Measurements from ENCODE around the gene WFS1. TPM values are rescaled to one million over a fixed set of nuclear protein-coding genes. Genes with fewer than 3 reads are reported as not detected.

The WFS1 gene
- polyA plus RNA-seq, 3 donors from 2014 or later = 2.5 to 7.2 (median 5.8) TPM

DNA sequence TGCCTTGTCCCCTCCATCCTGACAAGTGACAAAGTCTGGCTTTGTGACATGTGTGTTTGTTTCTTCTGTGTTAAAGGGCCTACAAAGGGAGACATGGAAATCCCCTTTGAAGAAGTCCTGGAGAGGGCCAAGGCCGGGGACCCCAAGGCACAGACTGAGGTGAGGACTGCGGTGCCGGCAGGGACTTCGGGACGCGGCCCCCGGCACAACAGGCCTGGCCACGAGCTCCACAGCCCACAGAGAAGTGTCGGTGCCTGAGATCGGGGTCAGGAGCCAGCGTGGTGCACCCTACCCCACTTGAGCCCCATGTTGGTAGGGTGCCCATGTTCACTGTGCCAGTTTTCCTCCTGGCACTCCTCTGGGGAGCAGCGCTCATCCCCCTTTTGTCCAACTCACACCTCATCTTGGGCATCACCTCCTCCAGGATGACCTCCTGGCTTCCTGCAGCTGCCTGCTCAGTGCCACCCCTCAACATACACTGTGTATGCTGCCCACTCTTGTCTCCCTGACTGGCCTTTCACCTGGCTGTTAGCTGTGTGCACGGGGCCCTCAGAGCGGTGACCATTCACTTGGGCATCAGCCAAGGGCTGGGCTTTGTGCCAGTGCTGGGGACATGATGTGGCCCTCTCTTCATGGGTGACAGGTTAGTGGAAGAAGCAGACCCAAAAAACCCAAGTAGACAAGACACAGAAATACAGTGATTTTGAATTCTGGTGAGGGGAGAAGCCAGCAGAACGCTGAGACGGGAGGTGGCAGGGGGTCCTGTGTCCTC, 17.6 kb downstream of the WFS1 start:
- H3K27me3 Mint-ChIP-seq (ENCODE audit: low read depth in 3 of 3) = peaks cover 0 to 1% (median 0%) of the 10 kb centered on the region in 3 donors
- no peak overlapping the region for H3K4me3 Mint-ChIP-seq
- H3K9me3 Mint-ChIP-seq = no peaks in the 10 kb centered on the region

GRCh38 chr4:6288342-6288741, 18.7 kb downstream of the WFS1 start:
- Mint-ChIP-seq H3K4me3 (no peak overlapping the region), H3K27me3 (ENCODE audit: low read depth in 3 of 3) (no peaks in the 10 kb centered on the region), H3K9me3 (no peaks in the 10 kb centered on the region), H3K36me3 (peaks cover 5 to 8% (median 6%) of the 10 kb centered on the region in 3 donors), H3K27ac (no peak overlapping the region), H3K4me1 (no peaks in the 10 kb centered on the region)
- DNase-seq = no peak

More for the DNA sequence above, 17.6 kb downstream of the WFS1 start:
- Mint-ChIP-seq H3K4me1 (no peaks in the 10 kb centered on the region), H3K27ac (peak overlapping the region in 1 of 6 donors; percentile 21), H3K36me3 (peaks cover 4 to 7% (median 5%) of the 10 kb centered on the region in 3 donors)
- no peak for DNase-seq

DNA sequence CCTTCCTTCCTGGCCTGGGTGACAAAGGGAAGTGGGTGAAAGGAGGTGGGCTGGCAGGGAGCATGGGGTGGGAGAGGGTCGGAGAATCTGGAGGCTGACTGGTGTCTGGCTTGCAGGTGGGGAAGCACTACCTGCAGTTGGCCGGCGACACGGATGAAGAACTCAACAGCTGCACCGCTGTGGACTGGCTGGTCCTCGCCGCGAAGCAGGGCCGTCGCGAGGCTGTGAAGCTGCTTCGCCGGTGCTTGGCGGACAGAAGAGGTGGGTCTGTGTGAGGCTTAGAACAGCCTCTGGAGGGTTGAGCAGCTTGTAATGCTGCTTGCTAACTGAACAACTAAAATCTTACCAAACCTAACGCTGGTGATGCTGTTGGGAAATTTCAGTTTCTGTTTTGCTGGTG, 19.2 kb downstream of the WFS1 start:
- DNase-seq = no peak
- Mint-ChIP-seq H3K27ac (no peak overlapping the region), H3K36me3 (peaks cover 5 to 9% (median 7%) of the 10 kb centered on the region in 3 donors), H3K27me3 (ENCODE audit: low read depth in 3 of 3) (no peaks in the 10 kb centered on the region), H3K4me3 (no peak overlapping the region), H3K4me1 (no peaks in the 10 kb centered on the region), H3K9me3 (no peaks in the 10 kb centered on the region)

DNA sequence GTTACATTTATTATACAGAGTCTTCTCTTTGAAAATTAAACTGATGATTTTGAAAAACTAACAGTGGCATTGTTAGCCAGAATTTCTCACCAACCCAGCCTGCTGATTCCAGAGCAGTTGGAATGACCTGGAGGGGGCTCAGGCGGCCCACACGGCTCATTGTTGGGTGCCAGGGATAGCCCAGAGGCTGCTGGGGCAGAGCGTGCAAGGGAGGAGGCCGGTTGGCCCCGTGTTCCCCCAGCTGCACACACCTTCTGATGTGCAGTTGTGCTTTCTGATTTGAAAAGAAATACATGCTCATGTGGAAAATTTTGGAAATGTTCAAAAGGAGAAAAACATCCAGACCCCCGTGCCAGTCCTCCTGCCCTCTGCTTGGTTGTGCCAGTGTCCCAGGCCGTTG, 20.6 kb downstream of the WFS1 start:
- Mint-ChIP-seq H3K4me1 (no peaks in the 10 kb centered on the region), H3K27me3 (ENCODE audit: low read depth in 3 of 3) (no peaks in the 10 kb centered on the region), H3K4me3 (no peak overlapping the region), H3K9me3 (no peaks in the 10 kb centered on the region), H3K36me3 (peaks cover 5 to 15% (median 11%) of the 10 kb centered on the region in 3 donors), H3K27ac (no peak overlapping the region)
- DNase-seq = no peak

DNA sequence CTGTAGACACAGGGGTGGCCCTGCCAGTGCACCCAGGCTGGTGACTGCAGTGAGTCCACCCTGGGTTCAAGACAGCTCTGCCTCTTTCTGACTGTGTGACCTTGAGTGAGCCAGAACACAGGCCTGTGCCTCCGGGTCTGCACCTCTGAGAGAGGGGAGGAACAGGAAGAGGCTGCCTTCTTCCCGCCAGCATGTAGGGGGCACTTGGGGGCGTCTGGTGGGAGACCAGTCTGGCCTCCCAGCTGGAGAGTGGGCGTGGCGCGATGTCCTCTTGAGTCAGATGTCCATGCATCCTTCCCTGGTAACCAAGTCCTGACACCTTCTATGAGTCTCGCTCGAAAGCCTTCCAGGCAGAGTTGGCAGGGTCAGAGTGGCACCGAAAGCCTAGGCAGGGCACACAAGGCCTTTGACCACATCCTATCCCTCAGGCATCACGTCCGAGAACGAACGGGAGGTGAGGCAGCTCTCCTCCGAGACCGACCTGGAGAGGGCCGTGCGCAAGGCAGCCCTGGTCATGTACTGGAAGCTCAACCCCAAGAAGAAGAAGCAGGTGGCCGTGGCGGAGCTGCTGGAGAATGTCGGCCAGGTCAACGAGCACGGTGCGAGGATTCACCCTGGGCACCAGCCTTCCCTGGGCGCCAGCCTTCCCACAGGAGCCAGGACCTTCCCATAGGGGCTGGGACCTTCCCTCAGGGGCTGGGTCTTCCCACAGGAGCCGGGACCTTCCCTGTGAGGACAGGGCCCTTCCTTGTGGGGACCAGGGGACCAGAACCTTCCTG, 21.3 kb downstream of the WFS1 start:
- DNase-seq = no peak
- Mint-ChIP-seq H3K4me3 (no peak overlapping the region), H3K4me1 (no peaks in the 10 kb centered on the region), H3K27me3 (ENCODE audit: low read depth in 3 of 3) (no peaks in the 10 kb centered on the region), H3K9me3 (no peaks in the 10 kb centered on the region), H3K27ac (no peak overlapping the region), H3K36me3 (peaks cover 5 to 15% (median 11%) of the 10 kb centered on the region in 3 donors)

DNA sequence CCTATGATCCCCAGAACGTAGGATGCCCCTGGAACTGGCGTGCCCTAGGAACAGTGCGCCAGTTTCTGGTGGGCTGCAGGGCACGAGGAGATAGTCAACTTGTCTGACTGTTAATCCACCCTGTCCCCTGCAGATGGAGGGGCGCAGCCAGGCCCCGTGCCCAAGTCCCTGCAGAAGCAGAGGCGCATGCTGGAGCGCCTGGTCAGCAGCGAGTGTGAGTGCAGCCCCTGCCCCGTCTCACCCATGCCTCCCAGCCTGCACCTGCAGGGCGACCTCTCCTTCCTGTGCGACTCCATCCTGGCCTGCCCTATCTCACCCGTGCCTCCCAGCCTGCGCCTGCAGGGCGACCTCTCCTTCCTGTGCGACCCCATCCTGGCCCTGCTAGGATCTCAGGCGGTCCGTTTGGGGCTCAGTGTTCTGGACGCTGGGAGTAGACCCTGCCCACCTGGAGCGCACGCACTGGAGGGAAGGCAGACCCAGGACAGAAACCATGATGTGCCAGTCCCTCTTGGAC, 22.2 kb downstream of the WFS1 start:
- Mint-ChIP-seq H3K27me3 (ENCODE audit: low read depth in 3 of 3) (no peaks in the 10 kb centered on the region), H3K4me1 (no peaks in the 10 kb centered on the region), H3K4me3 (no peak overlapping the region), H3K9me3 (no peaks in the 10 kb centered on the region), H3K27ac (no peak overlapping the region), H3K36me3 (peaks cover 5 to 15% (median 11%) of the 10 kb centered on the region in 3 donors)
- no peak for DNase-seq

GRCh38 chr4:6292376-6293096, 22.9 kb downstream of the WFS1 start:
- Mint-ChIP-seq H3K4me1 (no peaks in the 10 kb centered on the region), H3K9me3 (no peaks in the 10 kb centered on the region), H3K27me3 (ENCODE audit: low read depth in 3 of 3) (no peaks in the 10 kb centered on the region), H3K4me3 (no peak overlapping the region), H3K36me3 (peaks cover 5 to 15% (median 11%) of the 10 kb centered on the region in 3 donors), H3K27ac (no peak overlapping the region)
- no peak for DNase-seq

DNA sequence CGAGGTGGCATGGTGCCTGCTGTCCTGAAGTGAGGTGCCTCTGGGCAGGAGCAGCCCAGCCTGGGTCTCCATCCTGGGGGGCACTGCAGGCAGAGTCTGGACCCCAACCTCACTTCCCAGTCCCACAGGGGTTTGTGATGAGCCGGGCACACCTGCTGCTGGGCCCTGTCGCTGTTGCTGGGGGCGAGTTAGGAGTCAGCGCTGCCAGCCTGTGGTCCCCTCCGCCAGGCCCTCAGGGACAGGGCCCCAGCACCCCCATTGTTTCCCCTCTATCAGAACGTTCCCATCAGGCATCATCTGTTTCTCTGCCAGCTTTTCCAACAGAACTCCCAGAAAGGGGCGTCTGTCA, 23.4 kb downstream of the WFS1 start:
- Mint-ChIP-seq H3K9me3 (no peaks in the 10 kb centered on the region), H3K4me1 (no peaks in the 10 kb centered on the region), H3K4me3 (no peak overlapping the region), H3K36me3 (peaks cover 5 to 15% (median 11%) of the 10 kb centered on the region in 3 donors), H3K27ac (no peak overlapping the region), H3K27me3 (ENCODE audit: low read depth in 3 of 3) (no peaks in the 10 kb centered on the region)
- no peak for DNase-seq

- no peak for DNase-seq
- Mint-ChIP-seq H3K9me3 (no peaks in the 10 kb centered on the region), H3K27ac (no peak overlapping the region), H3K4me1 (no peaks in the 10 kb centered on the region), H3K36me3 (peaks cover under 1 to 15% (median 9%) of the 10 kb centered on the region in 3 donors), H3K4me3 (no peak overlapping the region), H3K27me3 (ENCODE audit: low read depth in 3 of 3) (no peaks in the 10 kb centered on the region)
These were observed 24.0 kb downstream of the WFS1 start for GRCh38 chr4:6293661-6294060.

DNA sequence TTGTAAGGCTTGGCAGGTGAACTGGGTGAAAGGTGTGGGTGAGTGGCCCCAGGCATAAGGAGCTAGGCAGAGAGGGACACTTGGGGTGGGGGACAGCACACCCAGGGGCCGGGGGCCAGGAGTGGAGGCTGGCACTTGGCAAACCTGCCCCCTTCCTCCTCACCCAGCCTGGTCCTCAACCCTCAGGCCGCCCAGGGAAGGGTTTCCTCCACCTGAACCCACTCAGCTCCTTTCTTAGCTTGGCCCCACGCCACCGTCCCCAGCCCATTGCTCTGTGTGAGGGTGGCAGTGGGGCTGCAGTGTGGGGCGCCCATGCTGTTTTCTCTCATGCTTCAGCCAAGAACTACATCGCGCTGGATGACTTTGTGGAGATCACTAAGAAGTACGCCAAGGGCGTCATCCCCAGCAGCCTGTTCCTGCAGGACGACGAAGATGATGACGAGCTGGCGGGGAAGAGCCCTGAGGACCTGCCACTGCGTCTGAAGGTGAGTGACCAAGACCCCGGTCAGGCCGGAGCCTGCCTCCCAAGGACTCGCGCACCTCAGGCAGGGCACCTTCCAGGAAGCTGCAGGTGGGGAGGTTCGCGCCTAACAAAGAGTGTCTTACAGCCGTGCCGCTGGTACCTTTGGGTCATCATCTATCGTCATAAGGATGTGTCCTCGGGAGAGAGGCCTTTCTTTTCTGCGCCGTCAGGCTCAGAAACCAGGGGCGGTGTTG, 25.2 kb downstream of the WFS1 start:
- H3K9me3 Mint-ChIP-seq = no peaks in the 10 kb centered on the region
- no peak for DNase-seq
- no peak overlapping the region for H3K27ac Mint-ChIP-seq
- H3K4me1 Mint-ChIP-seq = no peaks in the 10 kb centered on the region
- peaks cover 0 to 8% (median 8%) of the 10 kb centered on the region in 3 donors for H3K36me3 Mint-ChIP-seq
- no peak overlapping the region for H3K4me3 Mint-ChIP-seq
- H3K27me3 Mint-ChIP-seq (ENCODE audit: low read depth in 3 of 3) = no peaks in the 10 kb centered on the region

DNA sequence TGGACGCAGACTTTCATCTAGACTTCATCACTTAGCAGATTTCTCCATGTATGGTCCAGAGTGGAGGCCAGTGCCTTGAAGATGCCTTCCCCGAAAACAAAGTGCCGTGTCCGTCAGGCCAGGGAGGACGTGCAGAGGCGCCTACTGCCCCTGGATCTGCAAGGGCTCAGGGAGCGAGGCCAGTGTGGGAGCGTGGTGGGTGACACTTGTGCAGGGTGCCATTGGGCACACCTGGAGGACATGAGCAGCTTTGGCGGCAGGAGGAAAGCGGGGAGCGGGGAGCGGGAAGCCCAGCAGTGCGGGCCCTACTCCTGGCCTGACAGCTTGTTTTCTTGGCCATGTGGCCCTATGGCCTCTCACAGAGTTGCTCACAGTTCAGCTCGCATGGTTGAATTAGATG, 25.8 kb downstream of the WFS1 start:
- H3K4me3 Mint-ChIP-seq = no peak overlapping the region
- DNase-seq = no peak
- no peaks in the 10 kb centered on the region for H3K9me3 Mint-ChIP-seq
- no peaks in the 10 kb centered on the region for H3K27me3 Mint-ChIP-seq (ENCODE audit: low read depth in 3 of 3)
- H3K4me1 Mint-ChIP-seq = no peaks in the 10 kb centered on the region
- H3K27ac Mint-ChIP-seq = no peak overlapping the region
- peaks cover 0 to 8% (median 8%) of the 10 kb centered on the region in 3 donors for H3K36me3 Mint-ChIP-seq

- Mint-ChIP-seq H3K27me3 (ENCODE audit: low read depth in 3 of 3) (no peaks in the 10 kb centered on the region), H3K4me1 (no peaks in the 10 kb centered on the region), H3K4me3 (no peak overlapping the region), H3K27ac (no peak overlapping the region), H3K36me3 (peaks cover 0 to 13% (median 10%) of the 10 kb centered on the region in 3 donors), H3K9me3 (no peaks in the 10 kb centered on the region)
- DNase-seq = no peak
These were observed 26.4 kb downstream of the WFS1 start for GRCh38 chr4:6296026-6296425.

DNA sequence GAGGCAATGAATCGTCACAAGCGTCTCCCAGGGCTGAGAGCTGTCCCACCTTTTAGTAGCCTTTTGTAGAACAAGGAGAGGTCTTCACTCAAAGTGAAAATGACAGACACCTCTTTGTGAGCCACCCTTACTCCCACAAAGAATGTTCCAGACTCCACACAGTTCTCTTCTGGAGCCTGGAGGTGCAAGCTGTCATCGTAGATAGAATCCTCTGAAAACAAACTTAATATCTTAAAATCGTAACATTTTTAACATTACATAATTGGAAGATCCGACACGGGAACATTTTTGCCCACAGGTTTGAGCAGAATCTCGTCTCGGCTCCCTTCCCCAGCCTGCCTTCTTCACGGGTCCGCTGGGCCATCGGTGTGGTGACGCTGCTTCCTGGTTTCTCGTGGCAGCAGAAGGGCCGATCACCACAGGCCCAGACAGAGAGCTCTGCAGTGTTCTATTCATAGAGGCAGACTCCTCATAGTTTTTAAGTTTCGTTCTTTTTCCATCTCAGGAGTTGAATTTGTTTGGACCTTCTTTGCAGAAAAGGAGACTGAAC, 27.7 kb downstream of the WFS1 start:
- H3K27ac Mint-ChIP-seq = no peak overlapping the region
- no peak overlapping the region for H3K4me3 Mint-ChIP-seq
- H3K4me1 Mint-ChIP-seq = no peaks in the 10 kb centered on the region
- no peaks in the 10 kb centered on the region for H3K27me3 Mint-ChIP-seq (ENCODE audit: low read depth in 3 of 3)
- no peak for DNase-seq
- H3K36me3 Mint-ChIP-seq = peaks cover 0 to 19% (median 19%) of the 10 kb centered on the region in 3 donors
- no peaks in the 10 kb centered on the region for H3K9me3 Mint-ChIP-seq

Data from immature natural killer cell (primary cell).